HG03460 (cell line): ENCODE results near the gene SIPA1L2.
"Not testable (repeated sequence)": the region's sequence is repeated elsewhere in the genome, so short reads cannot be mapped to it uniquely, and the experiment has no call there.

Experiments
- ATAC-seq: cut with Tn5 transposase; IDR thresholded peaks from one replicate; pipeline ENCODE4 v1.9.1; 2021; ENCODE audit not compliant: unreplicated experiment

Gene SIPA1L2

GRCh38 chr1:232615306-232615800 lies 14.6 kb downstream of the SIPA1L2 start:
- no peak for ATAC-seq

GRCh38 chr1:232614811-232615210 lies 15.1 kb downstream of the SIPA1L2 start:
- ATAC-seq = no peak

GRCh38 chr1:232613752-232614381 lies 16.1 kb downstream of the SIPA1L2 start:
- ATAC-seq = no peak

- ATAC-seq = not testable (repeated sequence)
Measured at GRCh38 chr1:232612836-232613235, 17.1 kb downstream of the SIPA1L2 start.

GRCh38 chr1:232611834-232612233 lies 18.1 kb downstream of the SIPA1L2 start:
- ATAC-seq = no peak

- not testable (repeated sequence) for ATAC-seq
Measured at GRCh38 chr1:232610902-232611745, 18.8 kb downstream of the SIPA1L2 start.

- no peak for ATAC-seq
Measured at GRCh38 chr1:232610192-232610901, 19.6 kb downstream of the SIPA1L2 start.

- no peak for ATAC-seq
Measured at GRCh38 chr1:232608427-232608826, 21.5 kb downstream of the SIPA1L2 start.

GRCh38 chr1:232602622-232603021 lies 27.3 kb downstream of the SIPA1L2 start:
- no peak for ATAC-seq

- ATAC-seq = peak; percentile 32
Measured at GRCh38 chr1:232600424-232601258, 29.3 kb downstream of the SIPA1L2 start.

- peak; percentile 66 for ATAC-seq
Measured at GRCh38 chr1:232599178-232600041, 30.5 kb downstream of the SIPA1L2 start.

- ATAC-seq = no peak
Measured at GRCh38 chr1:232598837-232599177, 31.1 kb downstream of the SIPA1L2 start.

- ATAC-seq = no peak
Measured at GRCh38 chr1:232598133-232598532, 31.8 kb downstream of the SIPA1L2 start.

- peak; percentile 28 for ATAC-seq
Measured at GRCh38 chr1:232597721-232598120, 32.2 kb downstream of the SIPA1L2 start.

- peak; percentile 46 for ATAC-seq
Measured at GRCh38 chr1:232596666-232597303, 33.1 kb downstream of the SIPA1L2 start.

- ATAC-seq = no peak
Measured at GRCh38 chr1:232594768-232595698, 34.9 kb downstream of the SIPA1L2 start.

GRCh38 chr1:232593717-232594502 lies 36.0 kb downstream of the SIPA1L2 start:
- no peak for ATAC-seq
